ENCODE data around the gene SLC5A12.

DNA sequence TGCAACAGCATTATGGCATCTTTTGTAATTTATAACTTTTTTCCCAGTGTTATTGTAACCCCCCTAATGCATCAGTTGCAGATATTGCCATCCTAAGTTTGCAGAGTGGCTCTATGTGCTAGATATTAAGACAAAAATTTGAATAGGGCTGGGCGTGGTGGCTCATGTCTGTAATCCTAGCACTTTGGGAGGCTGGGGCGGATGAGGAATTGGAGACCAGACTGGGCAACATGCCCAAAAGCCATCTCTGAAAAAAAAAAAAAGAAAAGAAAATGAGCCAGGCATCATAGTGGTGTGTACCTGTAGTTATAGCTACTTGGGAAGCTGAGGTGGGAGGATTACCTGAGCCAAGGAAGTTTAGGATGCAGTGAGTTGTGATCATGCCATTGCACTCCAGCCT is 99.7 kb downstream of the SLC5A12 start:
- TF ChIP-seq, protein P1, sequence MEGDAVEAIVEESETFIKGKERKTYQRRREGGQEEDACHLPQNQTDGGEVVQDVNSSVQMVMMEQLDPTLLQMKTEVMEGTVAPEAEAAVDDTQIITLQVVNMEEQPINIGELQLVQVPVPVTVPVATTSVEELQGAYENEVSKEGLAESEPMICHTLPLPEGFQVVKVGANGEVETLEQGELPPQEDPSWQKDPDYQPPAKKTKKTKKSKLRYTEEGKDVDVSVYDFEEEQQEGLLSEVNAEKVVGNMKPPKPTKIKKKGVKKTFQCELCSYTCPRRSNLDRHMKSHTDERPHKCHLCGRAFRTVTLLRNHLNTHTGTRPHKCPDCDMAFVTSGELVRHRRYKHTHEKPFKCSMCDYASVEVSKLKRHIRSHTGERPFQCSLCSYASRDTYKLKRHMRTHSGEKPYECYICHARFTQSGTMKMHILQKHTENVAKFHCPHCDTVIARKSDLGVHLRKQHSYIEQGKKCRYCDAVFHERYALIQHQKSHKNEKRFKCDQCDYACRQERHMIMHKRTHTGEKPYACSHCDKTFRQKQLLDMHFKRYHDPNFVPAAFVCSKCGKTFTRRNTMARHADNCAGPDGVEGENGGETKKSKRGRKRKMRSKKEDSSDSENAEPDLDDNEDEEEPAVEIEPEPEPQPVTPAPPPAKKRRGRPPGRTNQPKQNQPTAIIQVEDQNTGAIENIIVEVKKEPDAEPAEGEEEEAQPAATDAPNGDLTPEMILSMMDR (IDR thresholded peaks at IDR 0.05): no peak
- no peak for TF ChIP-seq POLR2A (IDR thresholded peaks at IDR 0.05)
